Sigmoid colon (tissue), 7 donors: Measurements from ENCODE around the gene B4GALNT3. TPM values are rescaled to one million over a fixed set of nuclear protein-coding genes. Genes with fewer than 3 reads are reported as not detected.

ENCODE experiments used
- DNase-seq: peaks from one replicate; pipeline ENCODE4 v3.0.0-alpha.2; 2019
- H3K27ac ChIP-seq, 4 donors: fragments of 200-600 bp; sonication (generic); one replicate each; pipeline ENCODE4 v1.5.1; 2016 to 2019; ENCODE audit warnings: mild to moderate bottlenecking in 1 of 4
- H3K27me3 ChIP-seq, 3 donors: fragments of 200-600 bp; sonication (generic); one replicate each; pipeline ENCODE4 v1.5.1; 2019; ENCODE audit warnings: mild to moderate bottlenecking in 1 of 3
- H3K36me3 ChIP-seq, 4 donors: fragments of 200-600 bp; sonication (generic); one replicate each; pipeline ENCODE4 v1.5.1; 2016 to 2019
- H3K4me1 ChIP-seq, 4 donors: fragments of 200-600 bp; sonication (generic); one replicate each; pipeline ENCODE4 v1.5.1; 2017 to 2019
- H3K4me3 ChIP-seq, 4 donors: fragments of 200-600 bp; sonication (generic); one replicate each; pipeline ENCODE4 v1.5.1; 2017 to 2019; ENCODE audit warnings: mild to moderate bottlenecking in 2 of 4, moderate library complexity in 1 of 4
- H3K9me3 ChIP-seq, 4 donors: fragments of 200-600 bp in 3 of 4; sonication (generic) in 3 of 4; one replicate each; pipeline versions ENCODE4 v1.5.1 to v1.6.1; 2013 to 2019
- CTCF ChIP-seq, 4 experiments: fragments of 450-650 bp in 3 of 4; fragments of 200-600 bp in 1 of 4; IDR thresholded peaks; one replicate each; pipeline ENCODE4 v1.5.1; 2016 to 2019; ENCODE audit warnings: antibody characterized with exemption in 4 of 4, mild to moderate bottlenecking in 3 of 4, moderate library complexity in 2 of 4
- EP300 ChIP-seq, 4 donors: sonication (generic); formaldehyde crosslinking; IDR thresholded peaks; one replicate each; pipeline ENCODE4 v1.6.1; 2017; ENCODE audit warnings: antibody characterized with exemption in 4 of 4
- POLR2A ChIP-seq, 2 donors: fragments of 450-650 bp; IDR thresholded peaks; one replicate each; pipeline ENCODE4 v1.6.1; 2016; ENCODE audit warnings: antibody characterized with exemption in 2 of 2, mild to moderate bottlenecking in 2 of 2, moderate library complexity in 2 of 2
- POLR2AphosphoS5 ChIP-seq, 4 donors: sonication (generic); formaldehyde crosslinking; IDR thresholded peaks; one replicate each; pipeline ENCODE4 v1.6.1; 2017; ENCODE audit warnings: antibody characterized with exemption in 4 of 4
- WGBS, 2 donors: extraction: QIAGEN DNeasy Blood & Tissue Kit; methylation state at CpG; one replicate each; pipeline ENCODE4 v1.1.7; 2013; 5-methylcytosine and 5-hydroxymethylcytosine counted together
- intact Hi-C: fragments of 100-400 bp; cut with DNase I; formaldehyde crosslinking; loops from one replicate; pipeline ENCODE4 v1.15.1; 2023
- polyA plus RNA-seq, 3 donors: library from polyadenylated mRNA; stranded (reverse); fragments of 200-250 nt; gene quantifications; one replicate each; pipeline ENCODE4 v1.2.3, GENCODE V29; 2013
- total RNA-seq, 4 donors: library from RNA; depleted of rRNA; stranded (reverse); fragments of >200 nt; gene quantifications; one replicate each; pipeline ENCODE4 v1.1.0, GENCODE V29; 2016
- donor health status: healthy with polysubstance abuse.
- donor health status: Bipolar disorder and iron deficiency.
- donor health status: healthy.

B4GALNT3 gene
- total and polyA plus RNA-seq, 7 donors = under 0.01 to 74.2 (median 0.36) TPM

GRCh38 chr12:535396-535795 lies 75.7 kb downstream of the B4GALNT3 start:
- 89 to 96% methylated on average over 7 of the region's 7 CpGs for WGBS, 2 donors
- no peak for TF ChIP-seq POLR2AphosphoS5 (IDR thresholded peaks at IDR 0.05)

GRCh38 chr12:536751-537245 lies 77.1 kb downstream of the B4GALNT3 start:
- TF ChIP-seq CTCF (IDR thresholded peaks at IDR 0.05) (no peak), EP300 (IDR thresholded peaks at IDR 0.05) (no peak), POLR2AphosphoS5 (IDR thresholded peaks at IDR 0.05) (no peak), POLR2A (IDR thresholded peaks at IDR 0.05) (no peak)
- H3K36me3 ChIP-seq = no peaks in the 10 kb centered on the region
- H3K27me3 ChIP-seq = no peaks in the 10 kb centered on the region
- intact Hi-C loops = no loop called here
- H3K27ac ChIP-seq = no peak overlapping the region
- WGBS, 2 donors = 38 to 73% methylated on average over 3 of the region's 3 CpGs
- H3K4me3 ChIP-seq = no peak overlapping the region
- H3K4me1 ChIP-seq = no peaks in the 10 kb centered on the region
- H3K9me3 ChIP-seq = no peaks in the 10 kb centered on the region
- DNase-seq = no peak

More at GRCh38 chr12:535396-535795, 75.7 kb downstream of the B4GALNT3 start:
- Histone ChIP-seq H3K9me3 (no peaks in the 10 kb centered on the region), H3K4me1 (no peaks in the 10 kb centered on the region), H3K4me3 (no peak overlapping the region), H3K36me3 (no peaks in the 10 kb centered on the region), H3K27me3 (no peaks in the 10 kb centered on the region), H3K27ac (no peak overlapping the region)
- no peak for DNase-seq
- intact Hi-C loops = no loop called here

GRCh38 chr12:537772-538171 lies 78.0 kb downstream of the B4GALNT3 start:
- H3K4me3 ChIP-seq = no peak overlapping the region
- 21 to 70% methylated on average over 4 of the region's 4 CpGs for WGBS, 2 donors
- H3K27ac ChIP-seq = no peak overlapping the region
- intact Hi-C loops = no loop called here
- no peaks in the 10 kb centered on the region for H3K27me3 ChIP-seq
- H3K36me3 ChIP-seq = no peaks in the 10 kb centered on the region
- no peak for DNase-seq
- no peaks in the 10 kb centered on the region for H3K4me1 ChIP-seq
- no peaks in the 10 kb centered on the region for H3K9me3 ChIP-seq
- TF ChIP-seq CTCF (IDR thresholded peaks at IDR 0.05) (no peak), POLR2A (IDR thresholded peaks at IDR 0.05) (peak in 1 of 2 donors; percentile 27), POLR2AphosphoS5 (IDR thresholded peaks at IDR 0.05) (no peak), EP300 (IDR thresholded peaks at IDR 0.05) (no peak)

- H3K4me1 ChIP-seq = no peaks in the 10 kb centered on the region
- no peak for DNase-seq
- no peak overlapping the region for H3K4me3 ChIP-seq
- intact Hi-C loops = no loop called here
- 5 to 23% methylated on average over 10 of the region's 10 CpGs for WGBS, 2 donors
- no peaks in the 10 kb centered on the region for H3K36me3 ChIP-seq
- TF ChIP-seq CTCF (IDR thresholded peaks at IDR 0.05) (no peak), POLR2AphosphoS5 (IDR thresholded peaks at IDR 0.05) (no peak), EP300 (IDR thresholded peaks at IDR 0.05) (no peak), POLR2A (IDR thresholded peaks at IDR 0.05) (no peak)
- peak overlapping the region in 1 of 4 donors; percentile 31 for H3K27ac ChIP-seq
- peaks cover 0 to under 1% (median 0%) of the 10 kb centered on the region in 3 donors for H3K27me3 ChIP-seq
- no peaks in the 10 kb centered on the region for H3K9me3 ChIP-seq
Measured at GRCh38 chr12:538731-539539, 79.2 kb downstream of the B4GALNT3 start.

GRCh38 chr12:539540-540310 lies 80.0 kb downstream of the B4GALNT3 start:
- no peaks in the 10 kb centered on the region for H3K36me3 ChIP-seq
- no peaks in the 10 kb centered on the region for H3K4me1 ChIP-seq
- peak overlapping the region in 1 of 4 donors; percentile 17 for H3K27ac ChIP-seq
- H3K4me3 ChIP-seq = no peak overlapping the region
- WGBS, 2 donors = 84 to 90% methylated on average over 18 of the region's 18 CpGs
- no peak for DNase-seq
- no peaks in the 10 kb centered on the region for H3K9me3 ChIP-seq
- TF ChIP-seq CTCF (IDR thresholded peaks at IDR 0.05) = no peak
- intact Hi-C loops = no loop called here
- H3K27me3 ChIP-seq = peaks cover 0 to 9% (median 0%) of the 10 kb centered on the region in 3 donors
